ENCODE measurements around the gene DDB1.

The DDB1 gene

GRCh38 chr11:61336171-61336935 lies 3.4 kb upstream of the DDB1 start:
- DNase-seq (ENCODE audit: extremely low read depth, low read depth): peak; percentile 42
- TF ChIP-seq CTCF (IDR thresholded peaks at IDR 0.05; ENCODE audit: low read depth, low read length, missing control alignments): peak; percentile 99
- H3K4me3 ChIP-seq (replicated peaks; ENCODE audit: low read depth, low read length): no peak overlapping the region

- no peak overlapping the region for H3K4me3 ChIP-seq (replicated peaks; ENCODE audit: low read depth, low read length)
- TF ChIP-seq CTCF (IDR thresholded peaks at IDR 0.05; ENCODE audit: low read depth, low read length, missing control alignments): no peak
These were observed 2.4 kb upstream of the DDB1 start for GRCh38 chr11:61335355-61335710.

GRCh38 chr11:61334434-61335354 lies 1.8 kb upstream of the DDB1 start:
- DNase-seq (ENCODE audit: extremely low read depth, low read depth): peak; percentile 32
- no peak overlapping the region for H3K4me3 ChIP-seq (replicated peaks; ENCODE audit: low read depth, low read length)
- no peak for TF ChIP-seq CTCF (IDR thresholded peaks at IDR 0.05; ENCODE audit: low read depth, low read length, missing control alignments)

More at GRCh38 chr11:61335355-61335710, 2.4 kb upstream of the DDB1 start:
- no peak for DNase-seq (ENCODE audit: extremely low read depth, low read depth)

DNA sequence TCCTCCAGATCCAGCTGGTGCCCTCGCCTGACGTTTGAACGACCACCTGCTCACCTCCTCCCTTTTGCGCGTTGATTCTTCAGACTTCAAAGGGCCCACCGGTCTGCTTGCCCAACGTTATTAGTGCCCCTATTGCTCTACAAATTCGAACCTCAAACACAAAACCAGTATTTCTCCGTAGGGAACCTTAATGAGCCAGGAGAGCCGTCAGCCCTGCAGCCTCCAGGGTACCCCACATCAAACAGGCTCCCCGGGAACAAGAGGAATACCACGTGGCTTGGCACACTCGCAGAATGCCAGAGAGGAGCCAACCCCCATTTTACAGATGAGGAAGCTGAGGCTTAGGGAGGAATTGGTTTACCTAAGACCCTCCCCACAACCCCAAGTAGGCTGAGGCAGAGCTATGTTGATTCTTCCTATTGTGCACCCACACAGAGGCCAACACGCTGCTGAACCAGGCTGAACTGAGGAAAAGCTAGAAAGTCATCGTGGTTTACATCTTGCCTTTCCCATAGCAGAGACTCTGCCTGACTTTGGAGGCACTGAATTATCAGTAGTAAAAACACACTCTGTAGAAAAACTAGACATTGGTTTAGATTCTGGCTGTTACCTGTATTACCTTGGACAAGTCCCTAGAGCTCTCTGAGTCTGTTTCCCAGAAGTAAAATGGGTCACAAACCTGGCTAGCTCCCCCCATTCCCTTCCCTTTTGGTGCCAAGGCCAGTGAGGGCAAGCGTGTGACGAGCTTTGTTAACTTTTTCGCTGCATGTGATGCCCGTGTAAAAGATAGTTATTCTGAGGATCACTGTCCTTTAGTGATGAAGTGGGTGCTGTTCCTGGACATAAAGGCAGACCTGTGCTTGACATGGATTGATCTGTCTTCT lies 887 bp upstream of the DDB1 start:
- TF ChIP-seq CTCF (IDR thresholded peaks at IDR 0.05; ENCODE audit: low read depth, low read length, missing control alignments): no peak
- no peak for DNase-seq (ENCODE audit: extremely low read depth, low read depth)
- H3K4me3 ChIP-seq (replicated peaks; ENCODE audit: low read depth, low read length): peak overlapping the region; percentile 93

GRCh38 chr11:61332281-61332796 lies 566 bp downstream of the DDB1 start:
- H3K4me3 ChIP-seq (replicated peaks; ENCODE audit: low read depth, low read length): peak overlapping the region; percentile 93
- TF ChIP-seq CTCF (IDR thresholded peaks at IDR 0.05; ENCODE audit: low read depth, low read length, missing control alignments): no peak
- no peak for DNase-seq (ENCODE audit: extremely low read depth, low read depth)

- DNase-seq (ENCODE audit: extremely low read depth, low read depth): no peak
- H3K4me3 ChIP-seq (replicated peaks; ENCODE audit: low read depth, low read length): peak overlapping the region; percentile 93
- TF ChIP-seq CTCF (IDR thresholded peaks at IDR 0.05; ENCODE audit: low read depth, low read length, missing control alignments): no peak
These were observed 1.3 kb downstream of the DDB1 start for GRCh38 chr11:61331651-61332050.

Data from HFF-Myc (cell line).